ENCODE measurements around the gene GNB5. TPM values are rescaled to one million over a fixed set of nuclear protein-coding genes. Genes with fewer than 3 reads are reported as not detected.

GNB5 gene
- total RNA-seq, 4 donors from 2014 or later = 0.60 to 12.7 (median 7.8) TPM

GRCh38 chr15:52121896-52122295, 69.3 kb downstream of the GNB5 start:
- H3K27ac ChIP-seq = no peak overlapping the region
- H3K9me3 ChIP-seq = no peaks in the 10 kb centered on the region
- TF ChIP-seq POLR2A (IDR thresholded peaks at IDR 0.05) = no peak
- TF ChIP-seq CTCF (IDR thresholded peaks at IDR 0.05) = no peak
- no peak for TF ChIP-seq POLR2AphosphoS5 (IDR thresholded peaks at IDR 0.05)
- TF ChIP-seq EP300 (IDR thresholded peaks at IDR 0.05; ENCODE audit: low read depth) = no peak
- 77 to 82% methylated on average over 2 of the region's 2 CpGs for WGBS, 2 donors (ENCODE audit: low coverage in 1 of 2)
- H3K4me1 ChIP-seq = peaks cover 0 to 2% (median under 1%) of the 10 kb centered on the region in 4 donors
- H3K4me3 ChIP-seq = no peak overlapping the region
- no peaks in the 10 kb centered on the region for H3K27me3 ChIP-seq
- in situ Hi-C loops (cut with MboI; ENCODE audit: low pct_ligation_motif_present in 1 of 4, low pct_unique_long_range_greater_than_20kb in 1 of 4, low sequenced_read_pairs in 3 of 4) = no loop called here
- no peaks in the 10 kb centered on the region for H3K36me3 ChIP-seq
- intact Hi-C loops (cut with DNase I; ENCODE audit: low total_unique reads) = no loop called here
- no peak for DNase-seq

- no peak for TF ChIP-seq CTCF (IDR thresholded peaks at IDR 0.05)
- no peak for TF ChIP-seq POLR2AphosphoS5 (IDR thresholded peaks at IDR 0.05)
- no peak for TF ChIP-seq POLR2A (IDR thresholded peaks at IDR 0.05)
- no peak for TF ChIP-seq EP300 (IDR thresholded peaks at IDR 0.05; ENCODE audit: low read depth)
- no peak for DNase-seq
- no peak overlapping the region for H3K27ac ChIP-seq
- in situ Hi-C loops (cut with MboI; ENCODE audit: low pct_ligation_motif_present in 1 of 4, low pct_unique_long_range_greater_than_20kb in 1 of 4, low sequenced_read_pairs in 3 of 4) = no loop called here
- no peaks in the 10 kb centered on the region for H3K36me3 ChIP-seq
- intact Hi-C loops (cut with DNase I; ENCODE audit: low total_unique reads) = no loop called here
- no peak overlapping the region for H3K4me3 ChIP-seq
- H3K27me3 ChIP-seq = no peaks in the 10 kb centered on the region
- peaks cover 0 to 9% (median 4%) of the 10 kb centered on the region in 4 donors for H3K4me1 ChIP-seq
- WGBS, 2 donors (ENCODE audit: low coverage in 1 of 2) = 96% methylated on average over 5 of the region's 5 CpGs; no CpG with 5 or more reads in 1 of the 2 donors
- H3K9me3 ChIP-seq = no peaks in the 10 kb centered on the region
Observed at GRCh38 chr15:52121006-52121405, 70.2 kb downstream of the GNB5 start.

- Histone ChIP-seq H3K27me3 (no peaks in the 10 kb centered on the region), H3K36me3 (no peaks in the 10 kb centered on the region), H3K27ac (no peak overlapping the region), H3K9me3 (no peaks in the 10 kb centered on the region), H3K4me3 (no peak overlapping the region), H3K4me1 (peaks cover 0 to 12% (median 7%) of the 10 kb centered on the region in 4 donors)
- in situ Hi-C loops (cut with MboI; ENCODE audit: low pct_ligation_motif_present in 1 of 4, low pct_unique_long_range_greater_than_20kb in 1 of 4, low sequenced_read_pairs in 3 of 4) = no loop called here
- 88% methylated on average over 2 of the region's 2 CpGs; no CpG with 5 or more reads in 1 of the 2 donors for WGBS, 2 donors (ENCODE audit: low coverage in 1 of 2)
- TF ChIP-seq CTCF (IDR thresholded peaks at IDR 0.05) (no peak), POLR2A (IDR thresholded peaks at IDR 0.05) (no peak), POLR2AphosphoS5 (IDR thresholded peaks at IDR 0.05) (no peak), EP300 (IDR thresholded peaks at IDR 0.05; ENCODE audit: low read depth) (no peak)
- intact Hi-C loops (cut with DNase I; ENCODE audit: low total_unique reads) = no loop called here
- no peak for DNase-seq
Observed at GRCh38 chr15:52120488-52120887, 70.7 kb downstream of the GNB5 start.

- no peaks in the 10 kb centered on the region for H3K27me3 ChIP-seq
- H3K27ac ChIP-seq = no peak overlapping the region
- in situ Hi-C loops (cut with MboI; ENCODE audit: low pct_ligation_motif_present in 1 of 4, low pct_unique_long_range_greater_than_20kb in 1 of 4, low sequenced_read_pairs in 3 of 4) (no loop called here), intact Hi-C loops (cut with DNase I; ENCODE audit: low total_unique reads) (no loop called here)
- no peaks in the 10 kb centered on the region for H3K36me3 ChIP-seq
- TF ChIP-seq CTCF (IDR thresholded peaks at IDR 0.05) = no peak
- no peak for TF ChIP-seq EP300 (IDR thresholded peaks at IDR 0.05; ENCODE audit: low read depth)
- no peak for TF ChIP-seq POLR2AphosphoS5 (IDR thresholded peaks at IDR 0.05)
- no peak for TF ChIP-seq POLR2A (IDR thresholded peaks at IDR 0.05)
- H3K9me3 ChIP-seq = no peaks in the 10 kb centered on the region
- no peak for DNase-seq
- H3K4me1 ChIP-seq = peaks cover 0 to 14% (median 7%) of the 10 kb centered on the region in 4 donors
- 75 to 90% methylated on average over 1 to 3 of the region's 3 CpGs for WGBS, 2 donors (ENCODE audit: low coverage in 1 of 2)
- H3K4me3 ChIP-seq = no peak overlapping the region
Observed at GRCh38 chr15:52118969-52119749, 72.0 kb downstream of the GNB5 start.
